ENCODE results near the gene MAP4K4. TPM values are rescaled to one million over a fixed set of nuclear protein-coding genes. Genes with fewer than 3 reads are reported as not detected.
"Not testable (repeated sequence)": the region's sequence is repeated elsewhere in the genome, so short reads cannot be mapped to it uniquely, and the experiment has no call there.

Gene MAP4K4
- total RNA-seq, 2 donors from 2014 or later, result 60.1 to 147 TPM

GRCh38 chr2:101773137-101773536 is 75.6 kb downstream of the MAP4K4 start:
- TF ChIP-seq CTCF (IDR thresholded peaks at IDR 0.05), result no peak
- peaks cover 36 to 72% of the 10 kb centered on the region in 2 donors for H3K4me1 ChIP-seq (ENCODE audit: control insufficient read depth in 1 of 2, low read depth in 2 of 2)
- H3K27ac ChIP-seq, result no peak overlapping the region
- no peaks in the 10 kb centered on the region for H3K27me3 ChIP-seq (replicated peaks; ENCODE audit: insufficient read depth)
- ATAC-seq (ENCODE audit: insufficient number of reproducible peaks, low FRiP score, low read depth) (no peak), DNase-seq (ENCODE audit: low spot score) (no peak)
- no peaks in the 10 kb centered on the region for H3K36me3 ChIP-seq
- H3K9me3 ChIP-seq, result no peaks in the 10 kb centered on the region
- H3K4me3 ChIP-seq, result no peak overlapping the region

GRCh38 chr2:101773961-101774360 is 76.5 kb downstream of the MAP4K4 start:
- peaks cover 33 to 70% of the 10 kb centered on the region in 2 donors for H3K4me1 ChIP-seq (ENCODE audit: control insufficient read depth in 1 of 2, low read depth in 2 of 2)

GRCh38 chr2:101775092-101775491 is 77.6 kb downstream of the MAP4K4 start:
- no peak overlapping the region for H3K27ac ChIP-seq
- ATAC-seq (ENCODE audit: insufficient number of reproducible peaks, low FRiP score, low read depth) (no peak), DNase-seq (ENCODE audit: low spot score) (no peak)
- H3K9me3 ChIP-seq, result no peaks in the 10 kb centered on the region
- H3K4me3 ChIP-seq, result no peak overlapping the region
- H3K36me3 ChIP-seq, result no peaks in the 10 kb centered on the region
- TF ChIP-seq CTCF (IDR thresholded peaks at IDR 0.05), result no peak
- H3K27me3 ChIP-seq (replicated peaks; ENCODE audit: insufficient read depth), result no peaks in the 10 kb centered on the region
- H3K4me1 ChIP-seq (ENCODE audit: control insufficient read depth in 1 of 2, low read depth in 2 of 2), result peaks cover 33 to 70% of the 10 kb centered on the region in 2 donors

More at GRCh38 chr2:101773961-101774360, 76.5 kb downstream of the MAP4K4 start:
- H3K27me3 ChIP-seq (replicated peaks; ENCODE audit: insufficient read depth); DNase-seq (ENCODE audit: low spot score); H3K27ac ChIP-seq; H3K4me3 ChIP-seq; ATAC-seq (ENCODE audit: insufficient number of reproducible peaks, low FRiP score, low read depth); H3K36me3 ChIP-seq; H3K9me3 ChIP-seq: not testable (repeated sequence)

- H3K36me3 ChIP-seq, result no peaks in the 10 kb centered on the region
- no peak for ATAC-seq (ENCODE audit: insufficient number of reproducible peaks, low FRiP score, low read depth)
- no peaks in the 10 kb centered on the region for H3K27me3 ChIP-seq (replicated peaks; ENCODE audit: insufficient read depth)
- no peak for DNase-seq (ENCODE audit: low spot score)
- peaks cover 31 to 73% of the 10 kb centered on the region in 2 donors for H3K4me1 ChIP-seq (ENCODE audit: control insufficient read depth in 1 of 2, low read depth in 2 of 2)
- no peak overlapping the region for H3K4me3 ChIP-seq
- no peak overlapping the region for H3K27ac ChIP-seq
- H3K9me3 ChIP-seq, result no peaks in the 10 kb centered on the region
- TF ChIP-seq CTCF (IDR thresholded peaks at IDR 0.05), result no peak
These were observed 78.1 kb downstream of the MAP4K4 start for GRCh38 chr2:101775636-101776035.

- no peak for TF ChIP-seq CTCF (IDR thresholded peaks at IDR 0.05)
- Histone ChIP-seq H3K36me3 (no peaks in the 10 kb centered on the region), H3K27me3 (replicated peaks; ENCODE audit: insufficient read depth) (no peaks in the 10 kb centered on the region), H3K4me3 (no peak overlapping the region), H3K9me3 (no peaks in the 10 kb centered on the region), H3K4me1 (ENCODE audit: control insufficient read depth in 1 of 2, low read depth in 2 of 2) (peaks cover 24 to 70% of the 10 kb centered on the region in 2 donors), H3K27ac (no peak overlapping the region)
- ATAC-seq (ENCODE audit: insufficient number of reproducible peaks, low FRiP score, low read depth) (no peak), DNase-seq (ENCODE audit: low spot score) (no peak)
These were observed 78.9 kb downstream of the MAP4K4 start for GRCh38 chr2:101776172-101777043.
